HEK293 (cell line): ENCODE results near the gene CNPY4.

Experiments
- CTCF ChIA-PET: fragments of 350-600 bp; formaldehyde crosslinking; extraction: SDS; loops from one replicate; lab custom pipeline; 2021; ENCODE audit warnings: antibody characterized with exemption; lab: Yijun Ruan, JAX
- POLR2A ChIA-PET: fragments of 300-600 bp; formaldehyde crosslinking; extraction: SDS; loops from one replicate; lab custom pipeline; 2020; ENCODE audit warnings: antibody characterized with exemption, inconsistent platforms; lab: Yijun Ruan, JAX
- H3K27ac ChIP-seq: fragments of 200-500 bp; sonication (Bioruptor generic); 2 replicates; pipeline ENCODE4 v1.5.1; 2014; ENCODE audit warnings: low read depth, low read length, control low read depth, inconsistent platforms; ENCODE audit errors: extremely low read depth
- H3K36me3 ChIP-seq, 2 experiments: fragments of 200-500 bp in 1 of 2; sonication (Bioruptor generic) in 1 of 2; 1 replicate in 1 of 2; 2 replicates in 1 of 2; pipeline ENCODE4 v1.5.1; 2014 to 2017; ENCODE audit warnings: inconsistent platforms in 2 of 2, low read length in 2 of 2; ENCODE audit not compliant: control insufficient read depth in 2 of 2, insufficient read depth in 1 of 2
- H3K4me1 ChIP-seq: fragments of 200-500 bp; sonication (Bioruptor generic); 2 replicates; pipeline ENCODE4 v1.5.1; 2014; ENCODE audit warnings: mild to moderate bottlenecking, low read length, inconsistent platforms; ENCODE audit not compliant: control insufficient read depth, insufficient read depth
- H3K4me3 ChIP-seq: 2 replicates; pipeline ENCODE4 v1.5.1; 2011; ENCODE audit warnings: low read depth, mild to moderate bottlenecking, control low read depth, low read length, moderate library complexity
- H3K9me3 ChIP-seq: fragments of 200-500 bp; sonication (Bioruptor generic); 2 replicates; pipeline ENCODE4 v1.5.1; 2014; ENCODE audit warnings: low read depth, low read length, inconsistent platforms; ENCODE audit not compliant: control insufficient read depth, insufficient read depth
- REPIN1 ChIP-seq: fragments of 450-650 bp; formaldehyde crosslinking; IDR thresholded peaks from 2 replicates; pipeline ENCODE4 v1.5.1; 2017; ENCODE audit warnings: missing biosample characterization, missing genetic modification characterization, low read depth
- SP2 ChIP-seq: fragments of 450-650 bp; formaldehyde crosslinking; IDR thresholded peaks from 2 replicates; pipeline ENCODE4 v1.5.1; 2016; ENCODE audit warnings: missing biosample characterization, missing genetic modification characterization
- ZBTB1 ChIP-seq: fragments of 450-650 bp; formaldehyde crosslinking; IDR thresholded peaks from 2 replicates; pipeline ENCODE4 v1.5.1; 2016; ENCODE audit warnings: missing biosample characterization, missing genetic modification characterization
- ZFP69B ChIP-seq: fragments of 450-650 bp; formaldehyde crosslinking; IDR thresholded peaks from 2 replicates; pipeline ENCODE4 v1.5.1; 2016; ENCODE audit warnings: missing biosample characterization, missing genetic modification characterization
- ZIC2 ChIP-seq: fragments of 450-650 bp; formaldehyde crosslinking; IDR thresholded peaks from 2 replicates; pipeline ENCODE4 v1.5.1; 2016; ENCODE audit warnings: missing biosample characterization, missing genetic modification characterization
- ZNF169 ChIP-seq: fragments of 450-650 bp; formaldehyde crosslinking; IDR thresholded peaks from 2 replicates; pipeline ENCODE4 v1.5.1; 2016; ENCODE audit warnings: missing biosample characterization, missing genetic modification characterization
- ZNF202 ChIP-seq: fragments of 450-650 bp; formaldehyde crosslinking; IDR thresholded peaks from 2 replicates; pipeline ENCODE4 v1.5.1; 2016; ENCODE audit warnings: missing biosample characterization, missing genetic modification characterization, borderline replicate concordance
- ZNF24 ChIP-seq: fragments of 450-650 bp; formaldehyde crosslinking; IDR thresholded peaks from 2 replicates; pipeline ENCODE4 v1.5.1; 2016; ENCODE audit warnings: missing biosample characterization, missing genetic modification characterization
- ZNF266 ChIP-seq: fragments of 450-650 bp; formaldehyde crosslinking; IDR thresholded peaks from 2 replicates; pipeline ENCODE4 v1.5.1; 2016; ENCODE audit warnings: missing biosample characterization, missing genetic modification characterization, low read depth
- ZNF335 ChIP-seq: fragments of 450-650 bp; formaldehyde crosslinking; conservative IDR thresholded peaks from 2 replicates; pipeline ENCODE4 v1.5.1; 2016; ENCODE audit warnings: missing biosample characterization, missing genetic modification characterization
- ZNF473 ChIP-seq: fragments of 450-650 bp; formaldehyde crosslinking; IDR thresholded peaks from 2 replicates; pipeline ENCODE4 v1.5.1; 2017; ENCODE audit warnings: missing biosample characterization, missing genetic modification characterization
- ZNF521 ChIP-seq: fragments of 450-650 bp; formaldehyde crosslinking; IDR thresholded peaks from 2 replicates; pipeline ENCODE4 v1.5.1; 2017; ENCODE audit warnings: missing biosample characterization, mild to moderate bottlenecking, missing genetic modification characterization
- ZNF558 ChIP-seq: fragments of 450-650 bp; formaldehyde crosslinking; IDR thresholded peaks from 2 replicates; pipeline ENCODE4 v1.5.1; 2016; ENCODE audit warnings: missing biosample characterization, missing genetic modification characterization
- TF ChIP-seq, protein P1 (sequence below): fragments of 450-650 bp; formaldehyde crosslinking; IDR thresholded peaks from 2 replicates; pipeline ENCODE4 v1.5.1; 2016; ENCODE audit warnings: missing biosample characterization, missing genetic modification characterization
- TF ChIP-seq, protein P2 (sequence below): fragments of 450-650 bp; formaldehyde crosslinking; IDR thresholded peaks from 2 replicates; pipeline ENCODE4 v1.5.1; 2016; ENCODE audit warnings: missing biosample characterization, missing genetic modification characterization
- TF ChIP-seq, protein P3 (sequence below): fragments of 450-650 bp; formaldehyde crosslinking; IDR thresholded peaks from 2 replicates; pipeline ENCODE4 v1.5.1; 2016; ENCODE audit warnings: missing biosample characterization, missing genetic modification characterization, borderline replicate concordance
- TF ChIP-seq, protein P4 (sequence below): fragments of 450-650 bp; formaldehyde crosslinking; IDR thresholded peaks from 2 replicates; pipeline ENCODE4 v1.5.1; 2017; ENCODE audit warnings: missing biosample characterization, missing genetic modification characterization
- TF ChIP-seq, protein P5 (sequence below): fragments of 450-650 bp; formaldehyde crosslinking; IDR thresholded peaks from 2 replicates; pipeline ENCODE4 v1.5.1; 2016; ENCODE audit warnings: missing biosample characterization, missing genetic modification characterization
- TF ChIP-seq, protein P6 (sequence below): fragments of 450-650 bp; formaldehyde crosslinking; IDR thresholded peaks from 2 replicates; pipeline ENCODE4 v1.5.1; 2016; ENCODE audit warnings: missing biosample characterization, missing genetic modification characterization, borderline replicate concordance

CNPY4 gene

DNA sequence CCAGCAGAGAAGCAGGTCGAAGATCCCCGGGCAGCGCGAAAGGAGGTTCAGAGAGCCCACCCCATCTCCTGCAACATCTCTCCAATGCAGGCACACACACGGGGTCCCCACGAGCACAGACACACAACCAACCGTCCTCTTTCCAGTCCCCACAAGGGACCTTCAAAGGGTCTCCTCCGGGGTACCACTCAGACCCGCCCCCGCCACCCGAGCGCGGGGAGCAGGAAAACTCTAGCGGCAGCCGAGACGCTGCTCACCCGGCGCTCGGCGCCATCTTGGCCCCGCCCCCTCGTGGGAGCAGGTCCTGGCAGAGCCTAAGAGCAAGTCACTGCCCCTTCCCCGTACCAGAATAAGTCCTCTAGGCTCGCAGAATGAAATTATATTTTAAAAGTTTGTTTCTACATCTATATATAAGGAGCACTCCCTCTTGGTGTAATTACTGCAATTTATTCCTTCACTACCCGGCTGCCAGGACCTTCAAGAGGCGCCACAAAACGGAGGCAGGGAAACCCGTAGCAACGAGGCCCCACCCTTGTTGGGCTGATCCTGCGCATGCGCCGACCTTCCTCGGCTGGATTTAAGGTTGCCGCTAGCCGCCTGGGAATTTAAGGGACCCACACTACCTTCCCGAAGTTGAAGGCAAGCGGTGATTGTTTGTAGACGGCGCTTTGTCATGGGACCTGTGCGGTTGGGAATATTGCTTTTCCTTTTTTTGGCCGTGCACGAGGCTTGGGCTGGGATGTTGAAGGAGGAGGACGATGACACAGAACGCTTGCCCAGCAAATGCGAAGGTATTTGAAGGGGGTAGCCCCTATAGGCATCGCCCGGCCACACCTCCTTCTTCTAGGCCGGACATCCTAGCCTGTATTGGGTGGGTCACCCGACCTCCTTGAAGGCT lies at the start of gene CNPY4, which contains the start of gene TAF6 (continued):
- TF ChIP-seq, protein P1, sequence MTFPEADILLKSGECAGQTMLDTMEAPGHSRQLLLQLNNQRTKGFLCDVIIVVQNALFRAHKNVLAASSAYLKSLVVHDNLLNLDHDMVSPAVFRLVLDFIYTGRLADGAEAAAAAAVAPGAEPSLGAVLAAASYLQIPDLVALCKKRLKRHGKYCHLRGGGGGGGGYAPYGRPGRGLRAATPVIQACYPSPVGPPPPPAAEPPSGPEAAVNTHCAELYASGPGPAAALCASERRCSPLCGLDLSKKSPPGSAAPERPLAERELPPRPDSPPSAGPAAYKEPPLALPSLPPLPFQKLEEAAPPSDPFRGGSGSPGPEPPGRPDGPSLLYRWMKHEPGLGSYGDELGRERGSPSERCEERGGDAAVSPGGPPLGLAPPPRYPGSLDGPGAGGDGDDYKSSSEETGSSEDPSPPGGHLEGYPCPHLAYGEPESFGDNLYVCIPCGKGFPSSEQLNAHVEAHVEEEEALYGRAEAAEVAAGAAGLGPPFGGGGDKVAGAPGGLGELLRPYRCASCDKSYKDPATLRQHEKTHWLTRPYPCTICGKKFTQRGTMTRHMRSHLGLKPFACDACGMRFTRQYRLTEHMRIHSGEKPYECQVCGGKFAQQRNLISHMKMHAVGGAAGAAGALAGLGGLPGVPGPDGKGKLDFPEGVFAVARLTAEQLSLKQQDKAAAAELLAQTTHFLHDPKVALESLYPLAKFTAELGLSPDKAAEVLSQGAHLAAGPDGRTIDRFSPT (tag by site-specific recombination) = no peak
- TF ChIP-seq ZNF169 (tag by site-specific recombination) = no peak
- TF ChIP-seq, all 188 proteins: peak for 53

DNA sequence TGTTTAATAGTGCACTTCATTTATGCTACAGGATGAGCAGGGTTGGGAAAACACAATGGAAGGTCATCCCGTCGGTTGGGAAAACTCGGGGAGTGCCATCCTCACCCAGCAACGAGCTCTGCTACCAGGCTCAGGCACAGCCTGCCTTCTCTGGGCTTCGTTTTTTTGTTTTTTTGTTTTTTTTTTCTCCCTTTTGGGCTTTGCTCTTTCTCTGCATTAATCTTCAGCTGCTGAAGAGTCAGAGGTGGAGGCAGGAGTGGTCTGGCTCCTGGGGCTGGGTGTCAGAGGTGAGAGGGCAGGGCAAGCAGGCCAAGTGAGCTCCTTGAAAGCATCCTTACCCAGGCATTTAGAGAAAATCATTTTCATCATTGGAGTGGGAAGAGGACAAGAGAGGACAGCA lies 49.4 kb upstream of the CNPY4 start:
- TF ChIP-seq ZNF169 (tag by site-specific recombination) = no peak
- TF ChIP-seq, protein P2, sequence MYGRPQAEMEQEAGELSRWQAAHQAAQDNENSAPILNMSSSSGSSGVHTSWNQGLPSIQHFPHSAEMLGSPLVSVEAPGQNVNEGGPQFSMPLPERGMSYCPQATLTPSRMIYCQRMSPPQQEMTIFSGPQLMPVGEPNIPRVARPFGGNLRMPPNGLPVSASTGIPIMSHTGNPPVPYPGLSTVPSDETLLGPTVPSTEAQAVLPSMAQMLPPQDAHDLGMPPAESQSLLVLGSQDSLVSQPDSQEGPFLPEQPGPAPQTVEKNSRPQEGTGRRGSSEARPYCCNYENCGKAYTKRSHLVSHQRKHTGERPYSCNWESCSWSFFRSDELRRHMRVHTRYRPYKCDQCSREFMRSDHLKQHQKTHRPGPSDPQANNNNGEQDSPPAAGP (tag by site-specific recombination) = no peak
- no peak for TF ChIP-seq ZNF473 (tag by site-specific recombination)
- TF ChIP-seq ZNF202 (tag by site-specific recombination) = no peak
- no peak for TF ChIP-seq ZNF24 (tag by site-specific recombination)
- TF ChIP-seq, protein P3, sequence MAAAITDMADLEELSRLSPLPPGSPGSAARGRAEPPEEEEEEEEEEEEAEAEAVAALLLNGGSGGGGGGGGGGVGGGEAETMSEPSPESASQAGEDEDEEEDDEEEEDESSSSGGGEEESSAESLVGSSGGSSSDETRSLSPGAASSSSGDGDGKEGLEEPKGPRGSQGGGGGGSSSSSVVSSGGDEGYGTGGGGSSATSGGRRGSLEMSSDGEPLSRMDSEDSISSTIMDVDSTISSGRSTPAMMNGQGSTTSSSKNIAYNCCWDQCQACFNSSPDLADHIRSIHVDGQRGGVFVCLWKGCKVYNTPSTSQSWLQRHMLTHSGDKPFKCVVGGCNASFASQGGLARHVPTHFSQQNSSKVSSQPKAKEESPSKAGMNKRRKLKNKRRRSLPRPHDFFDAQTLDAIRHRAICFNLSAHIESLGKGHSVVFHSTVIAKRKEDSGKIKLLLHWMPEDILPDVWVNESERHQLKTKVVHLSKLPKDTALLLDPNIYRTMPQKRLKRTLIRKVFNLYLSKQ = no peak
- no peak for TF ChIP-seq ZFP69B
- TF ChIP-seq ZNF558 (tag by site-specific recombination) = no peak
- no peak for TF ChIP-seq REPIN1 (tag by site-specific recombination)
- TF ChIP-seq, protein P4, sequence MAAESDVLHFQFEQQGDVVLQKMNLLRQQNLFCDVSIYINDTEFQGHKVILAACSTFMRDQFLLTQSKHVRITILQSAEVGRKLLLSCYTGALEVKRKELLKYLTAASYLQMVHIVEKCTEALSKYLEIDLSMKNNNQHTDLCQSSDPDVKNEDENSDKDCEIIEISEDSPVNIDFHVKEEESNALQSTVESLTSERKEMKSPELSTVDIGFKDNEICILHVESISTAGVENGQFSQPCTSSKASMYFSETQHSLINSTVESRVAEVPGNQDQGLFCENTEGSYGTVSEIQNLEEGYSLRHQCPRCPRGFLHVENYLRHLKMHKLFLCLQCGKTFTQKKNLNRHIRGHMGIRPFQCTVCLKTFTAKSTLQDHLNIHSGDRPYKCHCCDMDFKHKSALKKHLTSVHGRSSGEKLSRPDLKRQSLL (tag by site-specific recombination) = no peak
- TF ChIP-seq ZNF266 (tag by site-specific recombination) = no peak
- TF ChIP-seq, protein P5, sequence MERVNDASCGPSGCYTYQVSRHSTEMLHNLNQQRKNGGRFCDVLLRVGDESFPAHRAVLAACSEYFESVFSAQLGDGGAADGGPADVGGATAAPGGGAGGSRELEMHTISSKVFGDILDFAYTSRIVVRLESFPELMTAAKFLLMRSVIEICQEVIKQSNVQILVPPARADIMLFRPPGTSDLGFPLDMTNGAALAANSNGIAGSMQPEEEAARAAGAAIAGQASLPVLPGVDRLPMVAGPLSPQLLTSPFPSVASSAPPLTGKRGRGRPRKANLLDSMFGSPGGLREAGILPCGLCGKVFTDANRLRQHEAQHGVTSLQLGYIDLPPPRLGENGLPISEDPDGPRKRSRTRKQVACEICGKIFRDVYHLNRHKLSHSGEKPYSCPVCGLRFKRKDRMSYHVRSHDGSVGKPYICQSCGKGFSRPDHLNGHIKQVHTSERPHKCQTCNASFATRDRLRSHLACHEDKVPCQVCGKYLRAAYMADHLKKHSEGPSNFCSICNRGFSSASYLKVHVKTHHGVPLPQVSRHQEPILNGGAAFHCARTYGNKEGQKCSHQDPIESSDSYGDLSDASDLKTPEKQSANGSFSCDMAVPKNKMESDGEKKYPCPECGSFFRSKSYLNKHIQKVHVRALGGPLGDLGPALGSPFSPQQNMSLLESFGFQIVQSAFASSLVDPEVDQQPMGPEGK (tag by site-specific recombination) = no peak
- TF ChIP-seq ZNF335 (tag by site-specific recombination) = no peak
- TF ChIP-seq SP2 (tag by site-specific recombination) = no peak
- TF ChIP-seq ZIC2 = no peak
- TF ChIP-seq ZNF521 (tag by site-specific recombination) = no peak
- TF ChIP-seq, protein P6, sequence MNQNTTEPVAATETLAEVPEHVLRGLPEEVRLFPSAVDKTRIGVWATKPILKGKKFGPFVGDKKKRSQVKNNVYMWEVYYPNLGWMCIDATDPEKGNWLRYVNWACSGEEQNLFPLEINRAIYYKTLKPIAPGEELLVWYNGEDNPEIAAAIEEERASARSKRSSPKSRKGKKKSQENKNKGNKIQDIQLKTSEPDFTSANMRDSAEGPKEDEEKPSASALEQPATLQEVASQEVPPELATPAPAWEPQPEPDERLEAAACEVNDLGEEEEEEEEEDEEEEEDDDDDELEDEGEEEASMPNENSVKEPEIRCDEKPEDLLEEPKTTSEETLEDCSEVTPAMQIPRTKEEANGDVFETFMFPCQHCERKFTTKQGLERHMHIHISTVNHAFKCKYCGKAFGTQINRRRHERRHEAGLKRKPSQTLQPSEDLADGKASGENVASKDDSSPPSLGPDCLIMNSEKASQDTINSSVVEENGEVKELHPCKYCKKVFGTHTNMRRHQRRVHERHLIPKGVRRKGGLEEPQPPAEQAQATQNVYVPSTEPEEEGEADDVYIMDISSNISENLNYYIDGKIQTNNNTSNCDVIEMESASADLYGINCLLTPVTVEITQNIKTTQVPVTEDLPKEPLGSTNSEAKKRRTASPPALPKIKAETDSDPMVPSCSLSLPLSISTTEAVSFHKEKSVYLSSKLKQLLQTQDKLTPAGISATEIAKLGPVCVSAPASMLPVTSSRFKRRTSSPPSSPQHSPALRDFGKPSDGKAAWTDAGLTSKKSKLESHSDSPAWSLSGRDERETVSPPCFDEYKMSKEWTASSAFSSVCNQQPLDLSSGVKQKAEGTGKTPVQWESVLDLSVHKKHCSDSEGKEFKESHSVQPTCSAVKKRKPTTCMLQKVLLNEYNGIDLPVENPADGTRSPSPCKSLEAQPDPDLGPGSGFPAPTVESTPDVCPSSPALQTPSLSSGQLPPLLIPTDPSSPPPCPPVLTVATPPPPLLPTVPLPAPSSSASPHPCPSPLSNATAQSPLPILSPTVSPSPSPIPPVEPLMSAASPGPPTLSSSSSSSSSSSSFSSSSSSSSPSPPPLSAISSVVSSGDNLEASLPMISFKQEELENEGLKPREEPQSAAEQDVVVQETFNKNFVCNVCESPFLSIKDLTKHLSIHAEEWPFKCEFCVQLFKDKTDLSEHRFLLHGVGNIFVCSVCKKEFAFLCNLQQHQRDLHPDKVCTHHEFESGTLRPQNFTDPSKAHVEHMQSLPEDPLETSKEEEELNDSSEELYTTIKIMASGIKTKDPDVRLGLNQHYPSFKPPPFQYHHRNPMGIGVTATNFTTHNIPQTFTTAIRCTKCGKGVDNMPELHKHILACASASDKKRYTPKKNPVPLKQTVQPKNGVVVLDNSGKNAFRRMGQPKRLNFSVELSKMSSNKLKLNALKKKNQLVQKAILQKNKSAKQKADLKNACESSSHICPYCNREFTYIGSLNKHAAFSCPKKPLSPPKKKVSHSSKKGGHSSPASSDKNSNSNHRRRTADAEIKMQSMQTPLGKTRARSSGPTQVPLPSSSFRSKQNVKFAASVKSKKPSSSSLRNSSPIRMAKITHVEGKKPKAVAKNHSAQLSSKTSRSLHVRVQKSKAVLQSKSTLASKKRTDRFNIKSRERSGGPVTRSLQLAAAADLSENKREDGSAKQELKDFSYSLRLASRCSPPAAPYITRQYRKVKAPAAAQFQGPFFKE (tag by site-specific recombination) = no peak
- no peak for TF ChIP-seq ZBTB1 (tag by site-specific recombination)
- CTCF ChIA-PET = interaction anchor here (1.2 to 1.6 kb wide), 2 partner anchors 12 to 60 kb away, joined by 3 to 5 read pairs; no protein-coding TSS in a partner anchor
- H3K9me3 ChIP-seq = no peaks in the 10 kb centered on the region
- H3K4me1 ChIP-seq = no peaks in the 10 kb centered on the region
- H3K27ac ChIP-seq = no peak overlapping the region
- POLR2A ChIA-PET = interaction anchor here (0.9 to 1.5 kb wide), 4 partner anchors 10 to 76 kb away, joined by 3 to 4 read pairs (median 3); partner anchors contain the start of genes AP4M1 and ZSCAN21
- peaks cover 17 to 53% of the 10 kb centered on the region in 2 experiments; a peak in 2 of 3 replicates for H3K36me3 ChIP-seq
- no peak overlapping the region for H3K4me3 ChIP-seq
